ENCODE data around the gene C8B. TPM values are rescaled to one million over a fixed set of nuclear protein-coding genes. Genes with fewer than 3 reads are reported as not detected.

The C8B gene
- total and polyA plus RNA-seq, 12 donors = not detected

DNA sequence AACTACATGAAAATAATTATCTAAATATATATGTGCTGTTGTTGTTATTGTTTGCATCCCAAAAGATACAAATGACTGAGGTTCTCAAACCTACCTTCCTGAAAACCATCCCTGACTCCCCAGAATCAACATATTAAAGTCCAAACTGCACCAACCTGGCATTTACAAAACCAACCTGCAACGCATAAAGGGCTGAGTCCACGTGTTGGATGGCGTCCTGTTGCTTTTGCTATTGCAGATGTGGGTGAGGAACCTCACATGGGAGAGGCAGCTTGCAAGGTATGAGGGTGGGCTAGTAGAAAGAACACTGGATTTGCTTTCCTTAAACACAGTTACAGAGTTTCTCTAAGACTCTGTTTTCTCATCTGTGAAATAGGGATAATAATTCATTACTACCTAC lies 1.5 kb upstream of the C8B start:
- TF ChIP-seq, protein P1, sequence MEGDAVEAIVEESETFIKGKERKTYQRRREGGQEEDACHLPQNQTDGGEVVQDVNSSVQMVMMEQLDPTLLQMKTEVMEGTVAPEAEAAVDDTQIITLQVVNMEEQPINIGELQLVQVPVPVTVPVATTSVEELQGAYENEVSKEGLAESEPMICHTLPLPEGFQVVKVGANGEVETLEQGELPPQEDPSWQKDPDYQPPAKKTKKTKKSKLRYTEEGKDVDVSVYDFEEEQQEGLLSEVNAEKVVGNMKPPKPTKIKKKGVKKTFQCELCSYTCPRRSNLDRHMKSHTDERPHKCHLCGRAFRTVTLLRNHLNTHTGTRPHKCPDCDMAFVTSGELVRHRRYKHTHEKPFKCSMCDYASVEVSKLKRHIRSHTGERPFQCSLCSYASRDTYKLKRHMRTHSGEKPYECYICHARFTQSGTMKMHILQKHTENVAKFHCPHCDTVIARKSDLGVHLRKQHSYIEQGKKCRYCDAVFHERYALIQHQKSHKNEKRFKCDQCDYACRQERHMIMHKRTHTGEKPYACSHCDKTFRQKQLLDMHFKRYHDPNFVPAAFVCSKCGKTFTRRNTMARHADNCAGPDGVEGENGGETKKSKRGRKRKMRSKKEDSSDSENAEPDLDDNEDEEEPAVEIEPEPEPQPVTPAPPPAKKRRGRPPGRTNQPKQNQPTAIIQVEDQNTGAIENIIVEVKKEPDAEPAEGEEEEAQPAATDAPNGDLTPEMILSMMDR (IDR thresholded peaks at IDR 0.05) = no peak
- Histone ChIP-seq H3K27ac (no peak overlapping the region), H3K36me3 (no peaks in the 10 kb centered on the region), H3K9me3 (peaks cover 0 to 5% (median 0%) of the 10 kb centered on the region in 11 donors), H3K27me3 (peaks cover 0 to 3% (median 0%) of the 10 kb centered on the region in 7 donors), H3K4me1 (no peaks in the 10 kb centered on the region), H3K4me3 (no peak overlapping the region)
- intact Hi-C loops (cut with DNase I) = loop anchor here in 3 of 10 donors (5.0 to 10.0 kb wide), 3 partner anchors 113 to 135 kb away; partner anchors contain the start of gene C8A (in 1 of the 3)
- 74 to 80% methylated on average over 3 of the region's 3 CpGs for WGBS, 2 donors
- ATAC-seq (no peak), DNase-seq (no peak)

GRCh38 chr1:56966698-56966999 lies 834 bp upstream of the C8B start:
- TF ChIP-seq, protein P1 (IDR thresholded peaks at IDR 0.05) = no peak
- intact Hi-C loops (cut with DNase I) = loop anchor here in 3 of 10 donors (5.0 to 10.0 kb wide), 3 partner anchors 112 to 134 kb away; partner anchors contain the start of gene C8A (in 1 of the 3)

DNA sequence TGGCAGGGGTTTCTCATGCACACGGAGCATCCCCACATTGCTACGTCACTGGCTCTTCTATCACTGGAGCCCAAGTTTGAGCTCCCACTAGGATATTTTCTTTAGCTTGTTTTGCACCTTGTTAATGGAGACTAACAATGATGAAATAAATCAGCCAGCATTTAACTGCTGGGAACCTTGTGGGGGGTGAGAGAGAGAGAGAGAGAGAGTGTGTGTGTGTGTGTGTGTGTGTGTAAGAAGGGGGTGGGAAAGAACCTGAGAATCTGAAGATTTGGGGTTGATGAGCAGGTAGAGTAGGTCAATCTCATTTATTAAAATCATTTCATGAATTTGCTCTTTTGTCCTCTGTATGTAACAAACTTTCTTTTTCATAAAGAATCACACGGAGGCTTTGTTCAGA lies 624 bp downstream of the C8B start:
- H3K4me3 ChIP-seq = no peak overlapping the region
- intact Hi-C loops (cut with DNase I) = loop anchor here in 3 of 10 donors (5.0 to 10.0 kb wide), 3 partner anchors 110 to 133 kb away; partner anchors contain the start of gene C8A (in 1 of the 3)
- H3K9me3 ChIP-seq = peaks cover 0 to 5% (median 0%) of the 10 kb centered on the region in 11 donors
- WGBS, 2 donors = 77 to 82% methylated on average over 3 of the region's 3 CpGs
- H3K27me3 ChIP-seq = peaks cover 0 to 3% (median 0%) of the 10 kb centered on the region in 7 donors
- DNase-seq = no peak
- H3K36me3 ChIP-seq = no peaks in the 10 kb centered on the region
- no peaks in the 10 kb centered on the region for H3K4me1 ChIP-seq
- H3K27ac ChIP-seq = no peak overlapping the region
- TF ChIP-seq, protein P1 (IDR thresholded peaks at IDR 0.05) = no peak
- no peak for ATAC-seq

More at GRCh38 chr1:56966698-56966999, 834 bp upstream of the C8B start:
- H3K4me3 ChIP-seq = no peak overlapping the region
- ATAC-seq (no peak), DNase-seq (no peak)
- 88 to 98% methylated on average over 1 of the region's 1 CpG for WGBS, 2 donors
- H3K36me3 ChIP-seq = no peaks in the 10 kb centered on the region
- peaks cover 0 to 3% (median 0%) of the 10 kb centered on the region in 7 donors for H3K27me3 ChIP-seq
- no peaks in the 10 kb centered on the region for H3K4me1 ChIP-seq
- no peak overlapping the region for H3K27ac ChIP-seq
- peaks cover 0 to 5% (median 0%) of the 10 kb centered on the region in 11 donors for H3K9me3 ChIP-seq

DNA sequence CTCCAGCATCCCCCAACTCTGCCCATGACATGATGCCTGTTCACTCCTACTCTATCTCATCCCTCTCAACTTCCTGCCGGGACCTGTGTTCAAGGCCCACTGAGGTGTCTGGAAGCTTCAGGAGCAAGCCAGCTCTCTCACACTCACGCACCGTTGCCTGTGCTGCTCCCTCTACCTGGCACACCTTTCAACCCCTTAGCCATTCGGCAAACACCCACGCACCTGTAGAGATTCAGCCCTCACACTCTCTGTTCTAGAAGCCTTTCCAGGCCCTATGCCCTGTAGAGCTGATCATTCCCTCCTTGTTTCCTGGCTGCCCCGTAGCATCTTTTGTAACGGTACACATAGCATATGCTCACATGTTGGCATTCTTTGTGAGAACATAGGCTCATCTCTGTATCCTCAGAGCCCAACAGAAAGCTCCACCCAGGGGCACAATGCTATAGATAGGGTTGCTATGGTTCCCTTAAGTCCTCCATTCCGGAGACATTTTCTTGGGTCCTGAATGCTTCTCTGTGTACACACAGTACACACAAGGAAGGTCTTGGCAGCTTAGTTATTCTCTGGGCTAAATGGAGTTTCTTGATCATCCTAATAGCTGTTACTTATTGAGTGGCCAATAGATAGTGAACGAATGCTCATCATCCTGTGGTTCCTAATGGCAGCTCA lies 1.3 kb downstream of the C8B start:
- ATAC-seq (no peak), DNase-seq (no peak)
- Histone ChIP-seq H3K4me1 (no peaks in the 10 kb centered on the region), H3K36me3 (no peaks in the 10 kb centered on the region), H3K9me3 (peaks cover 0 to 5% (median 0%) of the 10 kb centered on the region in 11 donors), H3K27me3 (peaks cover 0 to 3% (median 0%) of the 10 kb centered on the region in 7 donors), H3K4me3 (no peak overlapping the region), H3K27ac (no peak overlapping the region)
- intact Hi-C loops (cut with DNase I) = loop anchor here in 3 of 10 donors (5.0 to 10.0 kb wide), 3 partner anchors 110 to 132 kb away; partner anchors contain the start of gene C8A (in 1 of the 3)
- 89 to 92% methylated on average over 9 of the region's 9 CpGs for WGBS, 2 donors
- TF ChIP-seq, protein P1 (IDR thresholded peaks at IDR 0.05) = no peak

Measured in heart right ventricle (tissue), 16 donors.